HG03442 (cell line): ENCODE measurements around the gene SHQ1.
A peak's percentile ranks its signal among the peaks of the same experiment; 100 is the strongest.
"Not testable (repeated sequence)": the region's sequence is repeated elsewhere in the genome, so short reads cannot be mapped to it uniquely, and the experiment has no call there.

ENCODE experiments used
- ATAC-seq: cut with Tn5 transposase; IDR thresholded peaks from one replicate; pipeline ENCODE4 v1.9.1; 2021; ENCODE audit warnings: mild to moderate bottlenecking, moderate library complexity; ENCODE audit not compliant: unreplicated experiment

SHQ1 gene

DNA sequence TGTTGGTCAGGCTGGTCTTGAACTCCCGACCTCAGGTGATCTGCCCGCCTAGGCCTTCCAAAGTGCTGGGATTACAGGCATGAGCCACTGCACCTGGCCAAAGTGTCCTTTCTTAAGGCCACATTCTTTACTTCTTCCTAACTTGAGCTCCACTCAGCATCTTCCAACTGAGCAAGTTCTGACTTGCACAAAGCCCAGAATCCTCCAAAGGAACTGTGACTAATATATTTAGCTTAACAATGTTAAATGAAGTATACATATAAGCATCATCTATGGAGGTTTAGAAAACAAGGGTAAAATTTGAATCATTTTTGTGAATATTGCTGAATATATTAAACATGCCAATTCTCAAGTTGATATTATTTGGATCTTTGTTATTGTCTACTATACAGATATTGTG lies 93.7 kb downstream of the SHQ1 start:
- no peak for ATAC-seq

GRCh38 chr3:72753495-72753894 lies 94.8 kb downstream of the SHQ1 start:
- ATAC-seq, result no peak

DNA sequence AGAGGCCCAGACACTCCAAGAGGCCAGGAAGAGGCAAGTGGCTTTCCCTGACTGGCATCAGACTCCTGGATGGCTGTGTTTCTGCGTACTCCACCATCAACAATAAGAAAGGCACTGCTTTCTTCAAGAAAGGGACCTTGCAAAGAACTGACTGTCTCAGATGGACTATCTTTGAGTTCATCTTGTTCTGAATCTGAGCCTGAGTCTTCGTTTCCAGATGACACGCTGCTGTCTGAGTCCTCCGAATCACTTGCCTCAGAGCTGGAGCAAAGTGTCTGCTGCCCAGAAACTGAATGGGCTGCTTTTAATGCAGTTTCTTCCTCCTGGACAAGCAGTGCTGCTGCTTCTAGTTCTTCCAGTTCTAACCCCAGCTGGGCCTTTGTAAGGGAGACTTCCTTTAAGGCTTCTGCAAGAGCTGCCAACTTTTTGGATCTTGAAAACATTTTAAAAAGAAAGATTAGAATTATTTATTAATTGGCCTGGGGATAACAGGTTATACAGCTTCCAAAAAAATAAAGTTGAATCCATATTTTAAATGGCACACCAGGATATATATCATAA lies 97.8 kb downstream of the SHQ1 start:
- ATAC-seq, result no peak

- ATAC-seq, result no peak
Observed at GRCh38 chr3:72748659-72749058, 99.6 kb downstream of the SHQ1 start.

GRCh38 chr3:72746430-72747411 lies 101.5 kb downstream of the SHQ1 start:
- ATAC-seq, result no peak

DNA sequence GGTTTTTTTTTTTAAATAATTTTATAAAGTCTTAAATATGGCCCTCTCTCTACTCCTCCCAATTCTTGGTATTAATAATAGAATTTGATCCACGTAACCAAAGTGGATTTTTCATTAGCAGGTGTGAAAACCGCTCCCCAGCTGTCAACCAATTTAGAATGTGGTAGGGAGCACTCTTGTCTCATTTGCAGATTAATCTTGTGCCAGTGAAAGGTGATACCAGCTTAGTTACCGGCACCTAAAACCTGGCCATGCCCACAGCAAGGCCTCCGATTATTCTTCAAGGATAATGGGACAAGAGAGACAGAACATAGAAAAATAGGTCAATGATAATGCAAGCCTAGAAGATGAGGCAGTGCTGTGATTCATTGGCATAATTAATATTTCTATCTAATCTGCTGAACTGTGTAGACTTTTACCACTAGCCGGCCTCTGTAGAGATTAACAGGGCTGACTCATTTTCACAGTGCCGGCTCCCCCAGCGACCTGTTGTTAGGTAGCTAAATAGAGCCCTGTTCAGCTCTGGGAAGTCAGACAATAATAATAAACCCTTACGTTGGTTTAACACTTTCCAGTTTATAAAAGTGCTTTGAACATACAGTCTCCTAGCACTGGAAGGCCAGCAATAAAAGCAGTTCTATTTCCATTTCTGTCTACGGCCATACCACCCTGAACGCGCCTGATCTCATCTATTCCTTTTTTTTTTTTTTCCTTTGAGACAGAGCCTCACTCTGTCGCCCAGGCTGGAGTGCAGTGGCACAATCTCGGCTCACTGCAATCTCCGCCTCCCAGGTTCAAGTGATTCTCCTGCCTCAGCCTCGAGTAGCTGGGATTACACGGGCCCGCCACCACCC lies 102.9 kb downstream of the SHQ1 start:
- no peak for ATAC-seq

GRCh38 chr3:72744330-72744729 lies 103.9 kb downstream of the SHQ1 start:
- ATAC-seq, result no peak

GRCh38 chr3:72739531-72740466 lies 108.4 kb downstream of the SHQ1 start:
- no peak for ATAC-seq

DNA sequence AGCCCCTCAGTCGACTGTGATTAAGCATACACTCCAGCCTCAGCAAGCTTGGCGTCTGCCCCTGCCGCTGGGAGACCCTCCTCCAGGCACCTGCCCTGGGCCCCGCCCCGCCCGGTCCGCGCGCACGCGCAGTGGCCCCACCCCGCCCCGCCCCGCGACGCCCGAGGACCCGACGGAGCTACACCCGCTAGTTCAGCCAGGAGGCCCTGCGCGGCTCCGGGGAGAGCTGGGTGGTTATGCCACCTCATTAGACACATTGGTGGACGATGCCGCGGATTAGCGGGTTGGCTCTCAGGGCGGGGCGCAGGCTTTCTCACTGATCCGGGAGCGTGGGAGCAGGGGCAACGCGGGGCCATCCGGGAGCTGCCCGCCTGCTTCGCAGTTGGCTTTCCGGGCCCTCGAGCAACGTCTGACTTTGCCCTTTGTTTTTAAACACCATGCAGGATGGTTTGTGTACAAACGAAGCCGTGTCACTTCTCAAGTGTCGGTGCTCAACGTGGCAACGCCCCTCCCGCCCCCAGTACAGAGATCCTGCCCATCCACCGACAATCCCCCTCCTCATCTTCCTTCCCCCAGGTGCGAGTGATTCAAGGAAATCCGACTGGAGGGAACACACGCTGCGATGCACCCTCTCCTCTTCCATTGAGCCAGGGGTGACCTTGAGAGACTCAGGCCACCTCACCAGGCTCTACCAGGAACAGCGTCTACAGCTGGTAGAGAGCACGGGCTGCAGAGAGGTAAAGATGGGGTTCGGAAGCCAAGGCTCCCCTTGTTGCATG lies 109.3 kb downstream of the SHQ1 start:
- peak; percentile 76 for ATAC-seq

- not testable (repeated sequence) for ATAC-seq
Observed at GRCh38 chr3:72735072-72735471, 113.2 kb downstream of the SHQ1 start.

DNA sequence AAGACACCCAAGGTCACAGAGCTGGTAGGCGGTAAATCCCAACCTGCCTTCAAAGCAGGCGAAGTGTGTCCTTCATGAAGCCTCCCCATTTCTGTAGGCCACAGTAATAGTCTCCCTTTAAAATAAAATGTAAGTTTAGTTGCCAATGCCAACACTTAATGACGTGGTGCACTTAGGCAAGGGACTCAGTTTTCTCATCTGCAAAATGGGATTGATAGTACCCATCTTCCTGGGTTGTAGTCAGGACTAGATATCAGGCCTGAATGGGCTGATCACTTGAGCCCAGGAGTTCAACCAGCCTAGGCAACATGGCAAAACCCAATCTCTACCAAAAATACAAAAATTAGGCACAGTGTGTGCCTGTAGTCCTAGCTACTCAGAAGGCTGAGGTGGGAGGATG lies 114.6 kb downstream of the SHQ1 start:
- ATAC-seq, result no peak

DNA sequence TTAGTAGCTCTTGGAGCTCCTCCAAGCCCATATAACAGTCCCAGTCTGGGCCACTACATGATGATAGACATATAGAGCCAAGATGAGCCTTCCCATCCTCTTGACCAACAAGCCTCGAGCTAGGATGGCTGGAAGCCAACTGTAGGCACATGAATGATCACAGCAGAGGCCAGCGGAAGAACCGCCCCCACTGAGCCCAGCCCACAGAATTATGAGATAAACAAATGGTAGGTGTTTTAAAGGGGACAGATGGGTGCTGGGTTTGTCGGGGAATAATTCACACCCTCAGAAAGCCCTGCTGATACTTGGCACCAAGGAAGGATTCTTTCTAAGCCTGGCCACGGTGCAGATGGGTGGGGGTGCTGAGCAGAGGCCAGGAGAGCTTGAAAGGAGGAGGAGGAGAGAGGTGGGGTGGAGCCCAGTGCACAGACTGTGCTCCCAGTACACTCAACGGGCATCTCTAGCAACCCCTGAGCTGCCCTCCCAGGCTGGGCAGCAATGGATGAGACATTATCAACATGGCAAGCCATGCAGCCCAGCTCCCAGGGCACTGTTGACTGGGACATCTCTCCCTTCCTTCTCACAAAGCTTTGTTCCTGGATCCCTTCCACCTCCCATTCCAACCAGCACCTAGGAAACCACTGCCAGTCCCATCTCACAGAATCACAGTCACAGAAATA lies 115.4 kb downstream of the SHQ1 start:
- ATAC-seq, result not testable (repeated sequence)

GRCh38 chr3:72728958-72729467 lies 119.2 kb downstream of the SHQ1 start:
- no peak for ATAC-seq

- ATAC-seq, result no peak
Observed at GRCh38 chr3:72728329-72728889, 119.8 kb downstream of the SHQ1 start.

DNA sequence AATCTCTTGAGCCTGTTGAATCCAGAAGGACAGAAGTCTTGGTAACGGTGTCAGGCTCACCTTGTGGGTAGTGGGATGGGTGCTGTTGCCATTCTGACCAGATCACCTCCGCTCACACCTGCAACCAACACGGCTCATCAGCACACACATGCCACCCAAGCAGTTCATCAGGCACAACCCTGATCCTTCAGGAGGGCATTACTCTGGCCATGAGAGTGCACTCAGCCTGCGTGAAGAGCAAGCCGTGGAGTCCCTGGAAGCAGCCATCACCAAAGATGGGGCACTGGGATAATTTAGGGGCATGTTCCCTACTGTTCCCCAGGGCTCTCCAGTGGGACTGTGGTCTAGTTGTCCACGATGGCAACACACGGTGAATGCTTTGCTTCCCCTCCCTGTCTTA lies 120.5 kb downstream of the SHQ1 start:
- no peak for ATAC-seq

DNA sequence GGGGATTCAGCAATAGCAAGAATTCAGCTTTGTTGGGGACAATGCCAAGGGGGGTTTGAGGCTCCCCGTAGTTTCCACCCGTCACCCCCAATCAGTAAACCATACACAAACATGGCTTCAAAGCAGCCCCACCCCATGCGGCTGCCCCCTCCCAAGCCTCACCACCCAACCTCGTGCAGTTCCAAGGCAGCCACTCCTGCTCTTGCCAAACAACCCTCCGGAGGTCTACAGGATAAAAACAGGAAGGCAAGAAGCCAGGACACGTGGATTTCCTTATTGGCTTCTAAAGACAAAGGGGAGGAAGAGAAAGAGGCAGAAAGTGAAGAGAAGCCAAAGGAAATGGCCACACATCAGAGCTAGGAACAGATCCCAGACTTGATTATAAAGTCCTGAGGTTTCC lies 121.1 kb downstream of the SHQ1 start:
- ATAC-seq, result no peak

DNA sequence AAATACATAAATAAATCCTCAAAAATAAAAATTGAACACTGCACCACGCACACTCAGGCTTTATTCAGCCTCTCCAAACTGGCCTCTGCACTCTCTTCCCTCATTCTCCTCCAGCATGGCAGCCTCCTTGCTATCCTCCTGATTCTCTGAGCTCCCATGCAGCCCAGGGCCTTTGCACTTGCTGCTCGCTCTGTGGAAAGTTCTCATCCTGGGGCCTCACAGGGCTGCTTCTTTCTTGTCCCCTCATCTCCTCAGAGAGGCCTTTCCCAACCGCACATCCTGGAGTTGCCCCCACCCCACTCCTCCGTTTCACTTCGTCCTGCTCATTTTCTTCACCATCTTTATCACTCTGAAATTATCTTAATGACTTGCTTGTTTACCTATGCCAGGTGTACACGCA lies 123.0 kb downstream of the SHQ1 start:
- no peak for ATAC-seq

DNA sequence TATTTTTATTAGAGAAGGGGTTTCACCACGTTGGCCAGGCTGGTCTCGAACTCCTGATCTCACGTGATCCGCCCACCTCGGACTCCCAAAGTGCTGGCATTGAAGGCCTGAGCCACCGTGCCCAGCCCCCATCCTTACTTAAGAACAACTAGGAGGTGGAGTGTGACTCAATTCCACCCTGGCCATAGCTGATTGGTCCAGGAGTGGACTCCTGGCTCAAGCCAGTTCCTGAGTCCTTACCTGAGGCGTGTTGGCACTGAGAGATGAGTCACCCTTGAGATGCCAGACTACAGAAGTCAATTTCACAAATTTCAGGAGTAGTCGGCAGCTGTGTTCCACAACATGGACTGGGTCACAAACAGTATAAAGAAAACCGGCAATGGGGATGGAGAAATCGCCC lies 124.2 kb downstream of the SHQ1 start:
- no peak for ATAC-seq
